ENCODE measurements around the gene OSBP2. TPM values are rescaled to one million over a fixed set of nuclear protein-coding genes. Genes with fewer than 3 reads are reported as not detected.

The OSBP2 gene
- total and polyA plus RNA-seq, 2 of the 13 experiments (the other 11 are each of a cell fraction or from before 2014, with no cell fraction given) = 5.0 to 7.7 TPM

GRCh38 chr22:30856741-30857502, 162.2 kb downstream of the OSBP2 start:
- TF ChIP-seq DDIT3 (CRISPR knock-in tag; IDR thresholded peaks at IDR 0.05) (no peak), ZNF510 (CRISPR knock-in tag; IDR thresholded peaks at IDR 0.05; ENCODE audit: low read depth) (no peak), ISL2 (CRISPR knock-in tag; IDR thresholded peaks at IDR 0.05) (no peak), TFE3 (CRISPR knock-in tag; IDR thresholded peaks at IDR 0.05) (no peak), GABPA (IDR thresholded peaks at IDR 0.05; ENCODE audit: low read depth, low read length) (no peak), GABPA (CRISPR knock-in tag; IDR thresholded peaks at IDR 0.05; ENCODE audit: low read depth) (no peak), NFKBIZ (CRISPR knock-in tag; IDR thresholded peaks at IDR 0.05) (no peak), HMG20A (CRISPR knock-in tag; IDR thresholded peaks at IDR 0.05; ENCODE audit: borderline replicate concordance) (no peak), KMT2A (CRISPR knock-in tag; IDR thresholded peaks at IDR 0.05) (no peak), KLF11 (CRISPR knock-in tag; IDR thresholded peaks at IDR 0.05) (no peak), PREB (CRISPR knock-in tag; IDR thresholded peaks at IDR 0.05) (no peak), PRMT3 (CRISPR knock-in tag; IDR thresholded peaks at IDR 0.05; ENCODE audit: borderline replicate concordance, low read depth) (no peak), SCMH1 (CRISPR knock-in tag; IDR thresholded peaks at IDR 0.05; ENCODE audit: borderline replicate concordance) (no peak), MAF1 (CRISPR knock-in tag; IDR thresholded peaks at IDR 0.05; ENCODE audit: borderline replicate concordance) (no peak)
- TF ChIP-seq, protein P1, sequence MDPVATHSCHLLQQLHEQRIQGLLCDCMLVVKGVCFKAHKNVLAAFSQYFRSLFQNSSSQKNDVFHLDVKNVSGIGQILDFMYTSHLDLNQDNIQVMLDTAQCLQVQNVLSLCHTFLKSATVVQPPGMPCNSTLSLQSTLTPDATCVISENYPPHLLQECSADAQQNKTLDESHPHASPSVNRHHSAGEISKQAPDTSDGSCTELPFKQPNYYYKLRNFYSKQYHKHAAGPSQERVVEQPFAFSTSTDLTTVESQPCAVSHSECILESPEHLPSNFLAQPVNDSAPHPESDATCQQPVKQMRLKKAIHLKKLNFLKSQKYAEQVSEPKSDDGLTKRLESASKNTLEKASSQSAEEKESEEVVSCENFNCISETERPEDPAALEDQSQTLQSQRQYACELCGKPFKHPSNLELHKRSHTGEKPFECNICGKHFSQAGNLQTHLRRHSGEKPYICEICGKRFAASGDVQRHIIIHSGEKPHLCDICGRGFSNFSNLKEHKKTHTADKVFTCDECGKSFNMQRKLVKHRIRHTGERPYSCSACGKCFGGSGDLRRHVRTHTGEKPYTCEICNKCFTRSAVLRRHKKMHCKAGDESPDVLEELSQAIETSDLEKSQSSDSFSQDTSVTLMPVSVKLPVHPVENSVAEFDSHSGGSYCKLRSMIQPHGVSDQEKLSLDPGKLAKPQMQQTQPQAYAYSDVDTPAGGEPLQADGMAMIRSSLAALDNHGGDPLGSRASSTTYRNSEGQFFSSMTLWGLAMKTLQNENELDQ (CRISPR knock-in tag; IDR thresholded peaks at IDR 0.05; ENCODE audit: borderline replicate concordance) = no peak
- no peaks in the 10 kb centered on the region for H3K9me3 ChIP-seq (ENCODE audit: low read length)
- no peaks in the 10 kb centered on the region for H3K79me2 ChIP-seq (ENCODE audit: insufficient read depth, low read length)
- H3K4me3 ChIP-seq (replicated peaks in 1 of 3; ENCODE audit: insufficient read depth in 1 of 3, low read depth in 2 of 3, low read length in 3 of 3) = no peak overlapping the region
- no peaks in the 10 kb centered on the region for H3K36me3 ChIP-seq (replicated peaks in 1 of 2; ENCODE audit: control insufficient read depth in 1 of 2, insufficient read depth in 2 of 2, low read length in 2 of 2)
- intact Hi-C loops (cut with micrococcal nuclease; ENCODE audit: unreplicated experiment) (no loop called here), in situ Hi-C loops (cut with HindIII; ENCODE audit: extremely low pct_ligation_motif_present, low pct_unique_long_range_greater_than_20kb) (no loop called here)
- ATAC-seq = no peak
- POLR2A ChIA-PET = no interaction called here
- DNase-seq (ENCODE audit: low spot score) = no peak
- no peak overlapping the region for H2AFZ ChIP-seq (ENCODE audit: low read length)
- H3K27ac ChIP-seq (ENCODE audit: extremely low read length, insufficient read depth, low read length) = no peak overlapping the region
- 36% methylated on average over 14 of the region's 14 CpGs for WGBS (ENCODE audit: low lambda C conversion rate)
- H3K27me3 ChIP-seq (ENCODE audit: control insufficient read depth in 1 of 2, insufficient read depth in 2 of 2, low read length in 2 of 2) = peaks cover 0 to 3% of the 10 kb centered on the region in 2 experiments; a peak in 1 of 5 replicates
- H3K4me1 ChIP-seq (ENCODE audit: insufficient read depth, low read length) = no peaks in the 10 kb centered on the region
- no peak overlapping the region for H3K4me2 ChIP-seq (ENCODE audit: low read depth, low read length)
- no peak overlapping the region for H3K9ac ChIP-seq (ENCODE audit: insufficient read depth, low read depth, low read length)
- H4K20me1 ChIP-seq (ENCODE audit: insufficient read depth, low read length) = no peaks in the 10 kb centered on the region
- no peak for FAIRE-seq
- CTCF ChIA-PET (ENCODE audit: low intra/inter-chr PET ratio, low total read pairs) = no interaction called here
- BruUV-seq (replicated peaks) = no TSS peak
